K562 (cell line): ENCODE measurements around the gene WNT3. TPM values are rescaled to one million over a fixed set of nuclear protein-coding genes. Genes with fewer than 3 reads are reported as not detected.

ENCODE experiments used
- ATF6 ChIP-seq: sonication (generic); formaldehyde crosslinking; IDR thresholded peaks from 2 replicates; pipeline ENCODE4 v1.4.0; 2020; ENCODE audit warnings: mild to moderate bottlenecking, missing genetic modification reagents
- CLOCK ChIP-seq: fragments of 250-450 bp; sonication (Bioruptor Pico); IDR thresholded peaks from 2 replicates; pipeline ENCODE4 v1.4.0; 2020; ENCODE audit warnings: mild to moderate bottlenecking, moderate library complexity, borderline replicate concordance
- CREB3L1 ChIP-seq: fragments of 450-650 bp; IDR thresholded peaks from 2 replicates; pipeline ENCODE4 v1.6.1; 2014; ENCODE audit warnings: low read depth, mild to moderate bottlenecking, moderate library complexity, borderline replicate concordance
- CSDE1 ChIP-seq, 2 experiments: fragments of 450-650 bp; IDR thresholded peaks; 2 replicates each; pipeline ENCODE4 v1.6.1; 2016; ENCODE audit warnings: mild to moderate bottlenecking in 1 of 2
- FOXJ2 ChIP-seq: fragments of 200-800 bp; sonication (Bioruptor generic); IDR thresholded peaks from 2 replicates; pipeline ENCODE4 v1.6.1; 2016; ENCODE audit warnings: missing genetic modification characterization, missing compliant biosample characterization
- ID3 ChIP-seq, 2 experiments: fragments of 250-450 bp in 1 of 2; fragments of 450-650 bp in 1 of 2; sonication (Bioruptor Pico) in 1 of 2; IDR thresholded peaks; 2 replicates each; pipeline versions ENCODE4 v1.6.1 to v1.8.0; 2016 to 2021; ENCODE audit warnings: mild to moderate bottlenecking in 2 of 2, moderate library complexity in 2 of 2, missing compliant biosample characterization in 1 of 2, missing genetic modification characterization in 1 of 2
- MAFG ChIP-seq: fragments of 450-650 bp; conservative IDR thresholded peaks from 2 replicates; pipeline ENCODE4 v1.6.1; 2016; ENCODE audit warnings: missing genetic modification characterization, missing compliant biosample characterization
- MCM2 ChIP-seq: fragments of 450-650 bp; IDR thresholded peaks from 2 replicates; pipeline ENCODE4 v1.6.1; 2017; ENCODE audit warnings: low read depth, mild to moderate bottlenecking
- MEF2D ChIP-seq: conservative IDR thresholded peaks from 2 replicates; pipeline ENCODE4 v1.6.1; 2016; ENCODE audit warnings: low read depth, missing genetic modification characterization, missing compliant biosample characterization
- MLLT1 ChIP-seq, 2 experiments: fragments of 450-650 bp; IDR thresholded peaks; 2 replicates each; pipeline ENCODE4 v1.6.1; 2016
- RB1 ChIP-seq: fragments of 450-650 bp; IDR thresholded peaks from 2 replicates; pipeline ENCODE4 v1.6.1; 2017; ENCODE audit warnings: low read depth, mild to moderate bottlenecking
- TRIM28 ChIP-seq: fragments of 450-650 bp; IDR thresholded peaks from 2 replicates; pipeline ENCODE4 v1.6.1; 2017
- USF2 ChIP-seq: sonication (generic); formaldehyde crosslinking; IDR thresholded peaks from 2 replicates; pipeline ENCODE4 v1.5.0; 2020; ENCODE audit warnings: missing genetic modification reagents
- ZKSCAN8 ChIP-seq: fragments of 200-800 bp; sonication (Bioruptor generic); IDR thresholded peaks from 2 replicates; pipeline ENCODE4 v1.6.1; 2016; ENCODE audit warnings: missing genetic modification characterization, missing compliant biosample characterization
- ZNF165 ChIP-seq: fragments of 250-450 bp; sonication (Bioruptor Pico); IDR thresholded peaks from 2 replicates; pipeline ENCODE4 v1.4.0; 2020; ENCODE audit warnings: borderline replicate concordance
- ZNF239 ChIP-seq: fragments of 250-450 bp; sonication (Bioruptor Pico); IDR thresholded peaks from 2 replicates; pipeline ENCODE4 v1.4.0; 2020; ENCODE audit warnings: mild to moderate bottlenecking
- ZNF311 ChIP-seq: fragments of 250-450 bp; sonication (Bioruptor Pico); IDR thresholded peaks from 2 replicates; pipeline ENCODE4 v1.4.0; 2020; ENCODE audit warnings: mild to moderate bottlenecking, moderate library complexity
- polyA plus RNA-seq, 8 experiments: library from polyadenylated mRNA; depleted of rRNA in 4 of 8; stranded (reverse) in 5 of 8; unstranded in 3 of 8; fragments of >200 nt; fragmentation: Nextera tagmentation in 2 of 8; fragmentation: Illumina TruSeq in 1 of 8; extraction: Ambion mirVana in 2 of 8; extraction: Trizol in 1 of 8; gene quantifications; 2 replicates each; pipeline versions ENCODE4 v1.2.1 to v1.2.3, GENCODE V29; 2011 to 2014; ENCODE audit warnings: inconsistent platforms in 1 of 8, missing spikeins in 1 of 8
- total RNA-seq, 7 experiments: library from RNA; depleted of rRNA in 6 of 7; stranded (reverse); fragments of >200 nt in 6 of 7; fragmentation: Illumina TruSeq in 2 of 7; extraction: Trizol in 2 of 7; gene quantifications; 2 replicates each; pipeline versions ENCODE4 v1.2.1 to v1.2.3, GENCODE V29; 2011 to 2021; ENCODE audit warnings: low replicate concordance in 1 of 7

WNT3 gene
- total and polyA plus RNA-seq, 9 of the 15 experiments (the other 6 are each of a cell fraction or from before 2014, with no cell fraction given): 1.5 to 6.1 (median 3.3) TPM

GRCh38 chr17:46818929-46819859 is 702 bp upstream of the WNT3 start (continued):
- TF ChIP-seq USF2 (CRISPR knock-in tag): no peak
- TF ChIP-seq ZNF311 (CRISPR knock-in tag): no peak
- TF ChIP-seq MAFG (tag): no peak
- TF ChIP-seq TRIM28: no peak
- TF ChIP-seq CLOCK (CRISPR knock-in tag): no peak
- TF ChIP-seq ATF6 (CRISPR knock-in tag): no peak
- TF ChIP-seq MEF2D (tag): no peak
- TF ChIP-seq MCM2: no peak
- TF ChIP-seq FOXJ2 (tag): no peak
- no peak for TF ChIP-seq MLLT1 (IDR thresholded peaks at IDR 0.05)
- no peak for TF ChIP-seq ZNF165 (CRISPR knock-in tag)
- no peak for TF ChIP-seq CREB3L1
- no peak for TF ChIP-seq ZNF239 (CRISPR knock-in tag)
- TF ChIP-seq ID3 (CRISPR knock-in tag; IDR thresholded peaks at IDR 0.05): no peak
- TF ChIP-seq ID3 (tag; IDR thresholded peaks at IDR 0.05): peak; percentile 66
- no peak for TF ChIP-seq CSDE1 (IDR thresholded peaks at IDR 0.05)
- TF ChIP-seq ZKSCAN8 (CRISPR knock-in tag): no peak
- TF ChIP-seq RB1: 0 out of 2 replicates have a peak, but pooled peaks have one; percentile 8
